K562 (cell line): ENCODE results near the gene MVB12B. TPM values are rescaled to one million over a fixed set of nuclear protein-coding genes. Genes with fewer than 3 reads are reported as not detected.
A peak's percentile ranks its signal among the peaks of the same experiment; 100 is the strongest.

Source experiments
- ATAC-seq: fragments of 200-7000 bp; cut with Tn5 transposase; 3 replicates; pipeline ENCODE4 v1.9.1; 2020; ENCODE audit warnings: moderate library complexity
- BruUV-seq: library from RNA; stranded (reverse); fragments of 400-500 nt; replicated peaks from 2 replicates; lab custom pipeline; 2021; lab: Mats Ljungman, UMichigan
- CTCF ChIA-PET: fragments of 300-600 bp; formaldehyde crosslinking; extraction: SDS; loops from one replicate; lab custom pipeline; 2021; ENCODE audit warnings: low intra/inter-chr PET ratio; lab: Yijun Ruan, JAX
- POLR2A ChIA-PET: fragments of 300-600, 350-650 bp; sonication (Branson Sonifier 250); formaldehyde crosslinking; extraction: SDS; loops from one replicate; lab custom pipeline; 2021; ENCODE audit warnings: antibody characterized with exemption, inconsistent platforms; lab: Yijun Ruan, JAX
- DNase-seq, 4 experiments: peaks; one replicate each; pipeline versions ENCODE4 v3.0.0 to v3.0.0-alpha.2; 2011 to 2018; ENCODE audit warnings: low spot score in 3 of 4, mixed read lengths in 3 of 4; ENCODE audit errors: extremely low read depth in 1 of 4
- FAIRE-seq: peaks from 2 replicates; lab custom pipeline; 2011; peaks lifted over from hg19 to GRCh38; lab: Jason Lieb, UNC
- H2AFZ ChIP-seq: 2 replicates; pipeline ENCODE4 v1.6.0; 2011; ENCODE audit warnings: low read depth, low read length, control low read depth, inconsistent platforms
- H3K27ac ChIP-seq: fragments of 200-600 bp; 3 replicates; pipeline ENCODE4 v1.8.0; 2011; ENCODE audit warnings: low read depth, mild to moderate bottlenecking, control low read depth, inconsistent platforms, low read length, moderate library complexity, mixed read lengths; ENCODE audit errors: extremely low read depth
- H3K27me3 ChIP-seq, 2 experiments: fragments of 300-600 bp in 1 of 2; 2 replicates in 1 of 2; 3 replicates in 1 of 2; pipeline versions ENCODE4 v1.6.0 to v1.8.0; 2011; ENCODE audit warnings: inconsistent platforms in 2 of 2, low read length in 2 of 2, mild to moderate bottlenecking in 1 of 2, mixed read lengths in 1 of 2, moderate library complexity in 1 of 2; ENCODE audit not compliant: control insufficient read depth in 2 of 2, insufficient read depth in 2 of 2
- H3K36me3 ChIP-seq: fragments of 300-600 bp; 3 replicates; pipeline ENCODE4 v1.8.0; 2011; ENCODE audit warnings: mild to moderate bottlenecking, low read length, inconsistent platforms; ENCODE audit not compliant: control insufficient read depth, insufficient read depth
- H3K4me1 ChIP-seq, 2 experiments: fragments of 200-600 bp in 1 of 2; replicated peaks in 1 of 2; 2 replicates in 1 of 2; 3 replicates in 1 of 2; pipeline versions ENCODE4 v1.5.1 to v1.8.0; 2011; ENCODE audit warnings: inconsistent platforms in 2 of 2, low read length in 2 of 2, mild to moderate bottlenecking in 1 of 2, mixed read lengths in 1 of 2, moderate library complexity in 1 of 2; ENCODE audit not compliant: control insufficient read depth in 2 of 2, insufficient read depth in 2 of 2
- H3K4me2 ChIP-seq: 2 replicates; pipeline ENCODE4 v1.6.1; 2011; ENCODE audit warnings: low read length, control low read depth, inconsistent platforms, mixed read lengths; ENCODE audit not compliant: insufficient read depth
- H3K4me3 ChIP-seq: fragments of 200-600 bp; sonication (generic), shearing (Covaris generic); 2 replicates; pipeline ENCODE4 v1.5.1; 2016; ENCODE audit warnings: control low read depth, inconsistent platforms
- H3K79me2 ChIP-seq: fragments of 200-600 bp; 3 replicates; pipeline ENCODE4 v1.8.0; 2011; ENCODE audit warnings: low read length, inconsistent platforms; ENCODE audit not compliant: control insufficient read depth, insufficient read depth
- H3K9ac ChIP-seq, 2 experiments: 2 replicates each; pipeline versions ENCODE4 v1.6.0 to v1.6.1; 2011; ENCODE audit warnings: low read depth in 2 of 2, low read length in 2 of 2, control low read depth in 1 of 2, inconsistent platforms in 1 of 2, mild to moderate bottlenecking in 1 of 2, mixed read lengths in 1 of 2; ENCODE audit not compliant: insufficient read depth in 1 of 2
- H3K9me1 ChIP-seq: one replicate; pipeline ENCODE4 v1.6.0; 2011; ENCODE audit warnings: inconsistent platforms, mild to moderate bottlenecking, low read length, moderate library complexity; ENCODE audit not compliant: control insufficient read depth, insufficient read depth
- H3K9me3 ChIP-seq: replicated peaks from 2 replicates; pipeline ENCODE4 v1.5.1; 2011; ENCODE audit warnings: low read depth, low read length, inconsistent platforms; ENCODE audit not compliant: control insufficient read depth, insufficient read depth
- H4K20me1 ChIP-seq: replicated peaks from 2 replicates; pipeline ENCODE4 v1.6.1; 2011; ENCODE audit warnings: low read length, inconsistent platforms, mixed read lengths; ENCODE audit not compliant: control insufficient read depth, insufficient read depth
- BCOR ChIP-seq: fragments of 450-650 bp; IDR thresholded peaks from 2 replicates; pipeline ENCODE4 v1.6.1; 2016
- BRF1 ChIP-seq: IDR thresholded peaks from 3 replicates; pipeline ENCODE4 v1.6.1; 2011; ENCODE audit warnings: borderline replicate concordance, mild to moderate bottlenecking; ENCODE audit not compliant: insufficient read length; ENCODE audit errors: extremely low read depth
- E2F6 ChIP-seq, 2 experiments: IDR thresholded peaks; 2 replicates each; pipeline ENCODE4 v1.6.1; 2011; ENCODE audit warnings: borderline replicate concordance in 1 of 2, control low read depth in 1 of 2, low read depth in 1 of 2, low read length in 1 of 2, mild to moderate bottlenecking in 1 of 2, mixed read lengths in 1 of 2, moderate library complexity in 1 of 2; ENCODE audit not compliant: insufficient read depth in 1 of 2, insufficient read length in 1 of 2, poor library complexity in 1 of 2, severe bottlenecking in 1 of 2; ENCODE audit errors: extremely low read depth in 1 of 2
- HMGXB4 ChIP-seq: sonication (generic); formaldehyde crosslinking; IDR thresholded peaks from 2 replicates; pipeline ENCODE4 v1.8.1; 2023; ENCODE audit warnings: mild to moderate bottlenecking, missing genetic modification reagents
- SMC3 ChIP-seq: conservative IDR thresholded peaks from 2 replicates; pipeline ENCODE4 v1.6.1; 2011; ENCODE audit warnings: low read depth, low read length, improper control_type of control experiment; ENCODE audit not compliant: insufficient read depth
- ZBTB17 ChIP-seq: fragments of 450-650 bp; formaldehyde crosslinking; IDR thresholded peaks from 2 replicates; pipeline ENCODE4 v1.4.0; 2020; ENCODE audit warnings: mild to moderate bottlenecking
- ZBTB7A ChIP-seq: IDR thresholded peaks from 2 replicates; pipeline ENCODE4 v1.6.1; 2011; ENCODE audit warnings: low read depth, mild to moderate bottlenecking, low read length, moderate library complexity, borderline replicate concordance; ENCODE audit not compliant: control insufficient read depth
- ZNF316 ChIP-seq: fragments of 450-650 bp; IDR thresholded peaks from 2 replicates; pipeline ENCODE4 v1.6.1; 2016
- ZNF766 ChIP-seq: fragments of 200-800 bp; sonication (Bioruptor generic); conservative IDR thresholded peaks from 2 replicates; pipeline ENCODE4 v1.6.1; 2016; ENCODE audit warnings: missing genetic modification characterization, missing compliant biosample characterization
- WGBS: fragments of 100-300 bp; shearing (Covaris generic); methylation state at CpG from one replicate; pipeline ENCODE4 v1.1.6; 2016; ENCODE audit warnings: low coverage, mixed read lengths; ENCODE audit not compliant: insufficient coverage; ENCODE audit errors: missing lambda C conversion rate; 5-methylcytosine and 5-hydroxymethylcytosine counted together
- in situ Hi-C: fragments of 300-500 bp; cut with MboI; formaldehyde crosslinking; loops from 4 replicates; pipeline ENCODE4 v1.15.0; 2018; ENCODE audit warnings: inconsistent platforms, mixed read lengths
- intact Hi-C: fragments of 100-400 bp; cut with micrococcal nuclease; formaldehyde crosslinking; loops from 2 replicates; pipeline ENCODE4 v1.14.2; 2022
- polyA plus RNA-seq, 8 experiments: library from polyadenylated mRNA; depleted of rRNA in 4 of 8; stranded (reverse) in 5 of 8; unstranded in 3 of 8; fragments of >200 nt; fragmentation: Nextera tagmentation in 2 of 8; fragmentation: Illumina TruSeq in 1 of 8; extraction: Ambion mirVana in 2 of 8; extraction: Trizol in 1 of 8; gene quantifications; 2 replicates each; pipeline versions ENCODE4 v1.2.1 to v1.2.3, GENCODE V29; 2011 to 2014; ENCODE audit warnings: inconsistent platforms in 1 of 8, missing spikeins in 1 of 8
- total RNA-seq, 7 experiments: library from RNA; depleted of rRNA in 6 of 7; stranded (reverse); fragments of >200 nt in 6 of 7; fragmentation: Illumina TruSeq in 2 of 7; extraction: Trizol in 2 of 7; gene quantifications; 2 replicates each; pipeline versions ENCODE4 v1.2.1 to v1.2.3, GENCODE V29; 2011 to 2021; ENCODE audit warnings: low replicate concordance in 1 of 7

MVB12B gene
- total and polyA plus RNA-seq, 9 of the 15 experiments (the other 6 are each of a cell fraction or from before 2014, with no cell fraction given), result not detected

DNA sequence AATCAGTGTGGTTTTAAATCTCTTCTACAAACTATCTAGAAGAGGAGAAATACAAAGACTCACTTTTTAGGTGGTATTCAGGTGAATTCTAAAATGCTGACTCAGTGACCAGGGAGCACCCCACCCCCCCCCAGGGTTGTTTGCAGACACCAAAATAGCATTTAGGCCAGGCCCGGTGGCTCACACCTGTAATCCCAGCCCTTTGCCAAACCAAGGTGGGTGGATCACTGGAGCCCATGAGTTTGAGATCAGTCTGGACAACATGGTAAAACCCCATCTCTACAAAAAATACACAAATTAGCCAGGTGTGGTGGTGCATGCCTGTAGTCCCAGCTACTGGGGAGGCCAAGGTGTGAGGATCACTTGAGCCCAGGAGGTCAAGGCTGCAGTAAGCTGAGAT lies 168.1 kb downstream of the MVB12B start:
- FAIRE-seq (no peak), ATAC-seq (no peak), DNase-seq (no peak)
- CTCF ChIA-PET, result no interaction called here
- no TSS peak for BruUV-seq
- Histone ChIP-seq H3K9me3 (no peaks in the 10 kb centered on the region), H3K4me2 (no peak overlapping the region), H4K20me1 (peaks cover 13% of the 10 kb centered on the region; the same call in 1 of the 2 replicates), H3K4me1 (peaks cover 0 to 8% of the 10 kb centered on the region in 2 experiments; a peak in 2 of 5 replicates), H3K36me3 (no peaks in the 10 kb centered on the region), H3K9me1 (no peaks in the 10 kb centered on the region), H3K9ac (no peak overlapping the region), H3K27me3 (peaks cover 6 to 31% of the 10 kb centered on the region in 2 experiments; a peak in 4 of 5 replicates), H2AFZ (no peak overlapping the region), H3K27ac (no peak overlapping the region), H3K4me3 (no peak overlapping the region), H3K79me2 (no peaks in the 10 kb centered on the region)
- in situ Hi-C loops, result loop anchor here (25.0 kb wide), 1 partner anchor 1232 kb away; the partner anchor contains the start of gene GAPVD1
- POLR2A ChIA-PET, result no interaction called here
- 0% methylated on average over 1 of the region's 1 CpG for WGBS
- intact Hi-C loops, result loop anchor here (5.0 to 10.0 kb wide), 3 partner anchors 60 to 1087 kb away; no protein-coding TSS in a partner anchor
- TF ChIP-seq ZBTB17 (CRISPR knock-in tag) (no peak), HMGXB4 (CRISPR knock-in tag) (no peak), BCOR (no peak), ZNF316 (0 out of 2 replicates have a peak, but pooled peaks have one; percentile 6), BRF1 (no peak), ZNF766 (no peak), ZBTB7A (no peak), SMC3 (no peak), E2F6 (IDR thresholded peaks at IDR 0.05; ENCODE audit: borderline replicate concordance in 1 of 2, extremely low read depth in 1 of 2, insufficient read depth in 1 of 2, insufficient read length in 1 of 2, low read depth in 1 of 2, low read length in 1 of 2, poor library complexity in 1 of 2, severe bottlenecking in 1 of 2) (no peak)
